Ovary (tissue), 9 donors: ENCODE measurements around the gene RAB8A. TPM values are rescaled to one million over a fixed set of nuclear protein-coding genes. Genes with fewer than 3 reads are reported as not detected.

ENCODE experiments used
- DNase-seq, 5 donors: peaks; one replicate each; pipeline ENCODE4 v3.0.0-alpha.2; 2019 to 2020
- H3K27ac ChIP-seq, 2 donors: fragments of 200-600 bp; one replicate each; pipeline versions ENCODE4 v1.5.1 to v1.8.0; 2019 to 2022
- H3K27me3 ChIP-seq: fragments of 200-600 bp; one replicate; pipeline ENCODE4 v1.8.0; 2022
- H3K36me3 ChIP-seq: fragments of 200-600 bp; sonication (generic); one replicate; pipeline ENCODE4 v1.5.1; 2019
- H3K4me1 ChIP-seq: one replicate; pipeline ENCODE4 v1.8.1; 2013; ENCODE audit warnings: mild to moderate bottlenecking, moderate library complexity; ENCODE audit not compliant: insufficient read depth
- H3K4me3 ChIP-seq: fragments of 200-600 bp; sonication (generic); one replicate; pipeline ENCODE4 v1.5.1; 2017
- H3K9me3 ChIP-seq, 2 donors: fragments of 200-600 bp in 1 of 2; sonication (generic) in 1 of 2; one replicate each; pipeline versions ENCODE4 v1.5.1 to v1.8.1; 2013 to 2019; ENCODE audit warnings: mild to moderate bottlenecking in 1 of 2, moderate library complexity in 1 of 2
- CTCF ChIP-seq, 3 donors: fragments of 450-650 bp in 2 of 3; fragments of 200-600 bp in 1 of 3; IDR thresholded peaks; one replicate each; pipeline versions ENCODE4 v1.5.1 to v1.8.0; 2016 to 2022; ENCODE audit warnings: antibody characterized with exemption in 3 of 3, mild to moderate bottlenecking in 1 of 3
- EP300 ChIP-seq: sonication (generic); formaldehyde crosslinking; IDR thresholded peaks from one replicate; pipeline ENCODE4 v1.6.1; 2017; ENCODE audit warnings: antibody characterized with exemption
- POLR2A ChIP-seq: fragments of 450-650 bp; IDR thresholded peaks from one replicate; pipeline ENCODE4 v1.6.1; 2017; ENCODE audit warnings: antibody characterized with exemption, mild to moderate bottlenecking, moderate library complexity
- WGBS, 3 donors: extraction: QIAGEN DNeasy Blood & Tissue Kit in 1 of 3; methylation state at CpG; one replicate each; pipeline versions ENCODE4 v1.1.5 to v1.1.7; 2013 to 2017; 5-methylcytosine and 5-hydroxymethylcytosine counted together
- intact Hi-C, 4 donors: fragments of 100-400 bp; cut with DNase I; formaldehyde crosslinking; loops; one replicate each; pipeline versions ENCODE4 v1.11.0 to v1.15.1; 2022 to 2023
- polyA plus RNA-seq, 2 donors: library from polyadenylated mRNA; stranded (reverse); fragments of 200-250 nt in 1 of 2; fragments of 350-450 nt in 1 of 2; fragmentation: Illumina TruSeq in 1 of 2; extraction: RNeasy Lipid Tissue Mini Kit (QIAGEN cat#74804) in 1 of 2; gene quantifications; one replicate each; pipeline ENCODE4 v1.2.3, GENCODE V29; 2013 to 2014
- total RNA-seq, 7 donors: library from RNA; depleted of rRNA in 2 of 7; stranded (reverse); fragments of >200 nt in 2 of 7; fragmentation: NEBNext Ultra II Directional in 3 of 7; extraction: Animal tissue kit (Norgen Biotek cat#: 25700) in 3 of 7; gene quantifications; one replicate each; pipeline versions ENCODE4 v1.1.0 to v1.2.4, GENCODE V29; 2016 to 2023
- donor health status: DM: no; HTN: no; CAD: no; lungs with moderate emphysema.
- donor health status: DM: no; HTN: no; CAD: no.
- donor health status: Bipolar disorder and iron deficiency.
- donor health status: DM: yes; HTN: yes; CAD: no.
- donor health status: DM: no; HTN: no; CAD: no.
- donor health status: DM: yes; HTN: yes; CAD: no.

The RAB8A gene
- total and polyA plus RNA-seq, 9 donors: 17.2 to 114 (median 52.9) TPM

- TF ChIP-seq POLR2A: no peak
- no peak for TF ChIP-seq CTCF (IDR thresholded peaks at IDR 0.05)
- no peak for TF ChIP-seq EP300
- no peak overlapping the region for H3K4me3 ChIP-seq
- no peak for DNase-seq
- H3K4me1 ChIP-seq: peaks cover 2% of the 10 kb centered on the region
- H3K27me3 ChIP-seq: no peaks in the 10 kb centered on the region
- no peak overlapping the region for H3K27ac ChIP-seq
- intact Hi-C loops: no loop called here
- 78 to 96% (median 94%) methylated on average over 3 of the region's 3 CpGs for WGBS, 3 donors
- H3K36me3 ChIP-seq: no peaks in the 10 kb centered on the region
- H3K9me3 ChIP-seq: no peaks in the 10 kb centered on the region
Observed at GRCh38 chr19:16131648-16132047, 20.0 kb downstream of the RAB8A start.

GRCh38 chr19:16133818-16134217 is 22.1 kb downstream of the RAB8A start:
- 85 to 96% (median 93%) methylated on average over 4 of the region's 4 CpGs for WGBS, 3 donors
- Histone ChIP-seq H3K27me3 (no peaks in the 10 kb centered on the region), H3K9me3 (no peaks in the 10 kb centered on the region), H3K4me1 (peaks cover 2% of the 10 kb centered on the region), H3K27ac (no peak overlapping the region), H3K36me3 (no peaks in the 10 kb centered on the region), H3K4me3 (no peak overlapping the region)
- no peak for TF ChIP-seq EP300
- TF ChIP-seq CTCF (IDR thresholded peaks at IDR 0.05): no peak
- no peak for TF ChIP-seq POLR2A
- intact Hi-C loops: no loop called here
- DNase-seq: no peak

- WGBS, 3 donors: 58 to 74% (median 65%) methylated on average over 7 of the region's 7 CpGs
- intact Hi-C loops: no loop called here
Observed at GRCh38 chr19:16134510-16134909, 22.8 kb downstream of the RAB8A start.

GRCh38 chr19:16135430-16136127 is 23.9 kb downstream of the RAB8A start:
- intact Hi-C loops: no loop called here
- H3K9me3 ChIP-seq: no peaks in the 10 kb centered on the region
- DNase-seq: no peak
- H3K27ac ChIP-seq: no peak overlapping the region
- TF ChIP-seq CTCF (IDR thresholded peaks at IDR 0.05) (no peak), EP300 (no peak), POLR2A (no peak)
- peaks cover 2% of the 10 kb centered on the region for H3K4me1 ChIP-seq
- H3K4me3 ChIP-seq: no peak overlapping the region
- WGBS, 3 donors: 76 to 87% (median 85%) methylated on average over 4 of the region's 4 CpGs
- H3K27me3 ChIP-seq: no peaks in the 10 kb centered on the region
- H3K36me3 ChIP-seq: no peaks in the 10 kb centered on the region

More at GRCh38 chr19:16134510-16134909, 22.8 kb downstream of the RAB8A start:
- Histone ChIP-seq H3K9me3 (no peaks in the 10 kb centered on the region), H3K27ac (no peak overlapping the region), H3K4me3 (no peak overlapping the region), H3K36me3 (no peaks in the 10 kb centered on the region), H3K27me3 (no peaks in the 10 kb centered on the region), H3K4me1 (peaks cover 2% of the 10 kb centered on the region)
- no peak for DNase-seq
- TF ChIP-seq EP300 (no peak), CTCF (IDR thresholded peaks at IDR 0.05) (no peak), POLR2A (no peak)
